Bone marrow (tissue), 2 donors: Measurements from ENCODE around the gene ADORA2A.
"Not testable (repeated sequence)": the region's sequence is repeated elsewhere in the genome, so short reads cannot be mapped to it uniquely, and the experiment has no call there.

ENCODE experiments used
- DNase-seq, 2 donors: peaks; one replicate each; lab custom pipeline; 2025; lab: John Stamatoyannopoulos, UW

The ADORA2A gene

GRCh38 chr22:24489011-24489410 lies 61.6 kb downstream of the ADORA2A start:
- no peak for DNase-seq

GRCh38 chr22:24489434-24489833 lies 62.0 kb downstream of the ADORA2A start:
- not testable (repeated sequence) for DNase-seq
